ENCODE measurements around the gene CERS6.

CERS6 gene

GRCh38 chr2:168461942-168462331 is 5.9 kb downstream of the CERS6 start:
- no peak for DNase-seq
- Histone ChIP-seq H3K4me3 (ENCODE audit: low read depth, low read length) (no peak overlapping the region), H3K4me1 (no peaks in the 10 kb centered on the region), H3K36me3 (no peaks in the 10 kb centered on the region), H3K27me3 (no peaks in the 10 kb centered on the region), H3K9me3 (no peaks in the 10 kb centered on the region)
- no peak for TF ChIP-seq CTCF (IDR thresholded peaks at IDR 0.05; ENCODE audit: low read depth, low read length)

GRCh38 chr2:168462543-168463045 is 6.5 kb downstream of the CERS6 start:
- H3K36me3 ChIP-seq, result no peaks in the 10 kb centered on the region
- H3K4me3 ChIP-seq (ENCODE audit: low read depth, low read length), result no peak overlapping the region
- no peaks in the 10 kb centered on the region for H3K9me3 ChIP-seq
- no peak for TF ChIP-seq CTCF (IDR thresholded peaks at IDR 0.05; ENCODE audit: low read depth, low read length)
- no peaks in the 10 kb centered on the region for H3K27me3 ChIP-seq
- DNase-seq, result no peak
- H3K4me1 ChIP-seq, result no peaks in the 10 kb centered on the region

- H3K36me3 ChIP-seq, result no peaks in the 10 kb centered on the region
- no peaks in the 10 kb centered on the region for H3K4me1 ChIP-seq
- H3K9me3 ChIP-seq, result no peaks in the 10 kb centered on the region
- no peak for DNase-seq
- H3K4me3 ChIP-seq (ENCODE audit: low read depth, low read length), result no peak overlapping the region
- no peaks in the 10 kb centered on the region for H3K27me3 ChIP-seq
- TF ChIP-seq CTCF (IDR thresholded peaks at IDR 0.05; ENCODE audit: low read depth, low read length), result no peak
These were observed 9.5 kb downstream of the CERS6 start for GRCh38 chr2:168465594-168465993.

- no peaks in the 10 kb centered on the region for H3K9me3 ChIP-seq
- no peak overlapping the region for H3K4me3 ChIP-seq (ENCODE audit: low read depth, low read length)
- no peaks in the 10 kb centered on the region for H3K4me1 ChIP-seq
These were observed 10.2 kb downstream of the CERS6 start for GRCh38 chr2:168466190-168466737.

GRCh38 chr2:168466834-168467565 is 10.9 kb downstream of the CERS6 start:
- no peaks in the 10 kb centered on the region for H3K36me3 ChIP-seq
- no peak overlapping the region for H3K4me3 ChIP-seq (ENCODE audit: low read depth, low read length)
- H3K9me3 ChIP-seq, result no peaks in the 10 kb centered on the region
- H3K4me1 ChIP-seq, result no peaks in the 10 kb centered on the region
- DNase-seq, result no peak
- no peaks in the 10 kb centered on the region for H3K27me3 ChIP-seq
- no peak for TF ChIP-seq CTCF (IDR thresholded peaks at IDR 0.05; ENCODE audit: low read depth, low read length)

More at GRCh38 chr2:168466190-168466737, 10.2 kb downstream of the CERS6 start:
- Histone ChIP-seq H3K36me3 (no peaks in the 10 kb centered on the region), H3K27me3 (no peaks in the 10 kb centered on the region)
- TF ChIP-seq CTCF (IDR thresholded peaks at IDR 0.05; ENCODE audit: low read depth, low read length), result no peak
- no peak for DNase-seq

- H3K4me1 ChIP-seq, result no peaks in the 10 kb centered on the region
These were observed 11.7 kb downstream of the CERS6 start for GRCh38 chr2:168467729-168468128.

More at GRCh38 chr2:168467729-168468128, 11.7 kb downstream of the CERS6 start:
- DNase-seq, result no peak
- Histone ChIP-seq H3K27me3 (no peaks in the 10 kb centered on the region), H3K4me3 (ENCODE audit: low read depth, low read length) (no peak overlapping the region), H3K9me3 (no peaks in the 10 kb centered on the region), H3K36me3 (no peaks in the 10 kb centered on the region)
- no peak for TF ChIP-seq CTCF (IDR thresholded peaks at IDR 0.05; ENCODE audit: low read depth, low read length)

Data from BE2C (cell line).